GM23338 (cell line): ENCODE measurements around the gene ABHD16A. TPM values are rescaled to one million over a fixed set of nuclear protein-coding genes. Genes with fewer than 3 reads are reported as not detected.

Experiments
- ATAC-seq: fragments of 200-7000 bp; cut with Tn5 transposase; 3 replicates; pipeline ENCODE4 v1.9.1; 2020
- DNase-seq: peaks from one replicate; pipeline ENCODE4 v3.0.0-alpha.2; 2015; ENCODE audit warnings: low spot score
- H2AFZ ChIP-seq: fragments of 200-600 bp; sonication (generic); 2 replicates; pipeline ENCODE4 v1.8.0; 2016; ENCODE audit warnings: antibody characterized with exemption, mild to moderate bottlenecking, moderate library complexity
- H3F3A ChIP-seq: fragments of 200-600 bp; sonication (generic); replicated peaks from 2 replicates; pipeline ENCODE4 v1.8.0; 2017; ENCODE audit warnings: antibody characterized with exemption, mixed run types, low read depth
- H3K27ac ChIP-seq: fragments of 200-600 bp; sonication (generic); 2 replicates; pipeline ENCODE4 v1.6.1; 2016; ENCODE audit warnings: low read depth
- H3K27me3 ChIP-seq: fragments of 200-600 bp; sonication (generic); 2 replicates; pipeline ENCODE4 v1.8.0; 2016; ENCODE audit warnings: mild to moderate bottlenecking, mixed run types, moderate library complexity; ENCODE audit not compliant: insufficient read depth
- H3K36me3 ChIP-seq: fragments of 200-600 bp; sonication (generic); 2 replicates; pipeline ENCODE4 v1.8.0; 2016; ENCODE audit warnings: mild to moderate bottlenecking; ENCODE audit not compliant: insufficient read depth
- H3K4me1 ChIP-seq: fragments of 200-600 bp; sonication (generic); 2 replicates; pipeline ENCODE4 v1.8.0; 2016; ENCODE audit warnings: mild to moderate bottlenecking, moderate library complexity; ENCODE audit not compliant: insufficient read depth
- H3K4me2 ChIP-seq: fragments of 200-600 bp; sonication (generic); 2 replicates; pipeline ENCODE4 v1.7.1; 2017; ENCODE audit warnings: mixed run types
- H3K4me3 ChIP-seq: fragments of 200-600 bp; sonication (generic); 2 replicates; pipeline ENCODE4 v1.6.1; 2016; ENCODE audit warnings: mixed run types
- H3K79me2 ChIP-seq: fragments of 200-600 bp; sonication (generic); replicated peaks from 2 replicates; pipeline ENCODE4 v1.8.0; 2017; ENCODE audit warnings: mild to moderate bottlenecking; ENCODE audit not compliant: insufficient read depth
- H3K9me2 ChIP-seq: fragments of 200-600 bp; sonication (generic); 2 replicates; pipeline ENCODE4 v1.8.0; 2017; ENCODE audit not compliant: insufficient read depth
- H4K20me1 ChIP-seq: fragments of 200-600 bp; sonication (generic); replicated peaks from 2 replicates; pipeline ENCODE4 v1.8.0; 2017; ENCODE audit warnings: mild to moderate bottlenecking; ENCODE audit not compliant: insufficient read depth
- H3K27ac Mint-ChIP-seq: 2 replicates; pipeline ENCODE4 v1.8.0; 2020; ENCODE audit warnings: inconsistent platforms, mild to moderate bottlenecking, moderate library complexity, mixed read lengths
- H3K27me3 Mint-ChIP-seq: 3 replicates; pipeline ENCODE4 v1.8.0; 2022; ENCODE audit warnings: low read depth, mild to moderate bottlenecking, moderate library complexity, mixed read lengths, inconsistent platforms; ENCODE audit not compliant: insufficient read depth, poor library complexity
- H3K36me3 Mint-ChIP-seq: 3 replicates; pipeline ENCODE4 v1.8.0; 2021; ENCODE audit warnings: low read depth, mild to moderate bottlenecking, inconsistent platforms, moderate library complexity, mixed read lengths
- H3K4me1 Mint-ChIP-seq: 3 replicates; pipeline ENCODE4 v1.8.0; 2020; ENCODE audit warnings: mild to moderate bottlenecking, inconsistent platforms, mixed read lengths
- H3K4me3 Mint-ChIP-seq: 3 replicates; pipeline ENCODE4 v1.8.0; 2021; ENCODE audit warnings: moderate library complexity, mild to moderate bottlenecking, inconsistent platforms, mixed read lengths
- H3K9me3 Mint-ChIP-seq: 3 replicates; pipeline ENCODE4 v1.8.0; 2020; ENCODE audit warnings: moderate library complexity, mild to moderate bottlenecking, inconsistent platforms, mixed read lengths
- CREB1 ChIP-seq: fragments of 250-450 bp; sonication (Bioruptor Pico); IDR thresholded peaks from 2 replicates; pipeline ENCODE4 v1.5.0; 2020; ENCODE audit warnings: low read depth, mild to moderate bottlenecking, moderate library complexity
- EZH2 ChIP-seq: fragments of 200-600 bp; sonication (generic); IDR thresholded peaks from one replicate; pipeline ENCODE4 v1.8.0; 2017; ENCODE audit warnings: antibody characterized with exemption, mild to moderate bottlenecking, low read depth; ENCODE audit not compliant: unreplicated experiment
- JUNB ChIP-seq: IDR thresholded peaks from one replicate; pipeline ENCODE4 v1.6.1; 2016; ENCODE audit warnings: antibody characterized with exemption; ENCODE audit not compliant: unreplicated experiment
- NANOG ChIP-seq: IDR thresholded peaks from 2 replicates; pipeline ENCODE4 v1.6.1; 2016; ENCODE audit warnings: antibody characterized with exemption, borderline replicate concordance
- POLR2AphosphoS5 ChIP-seq: IDR thresholded peaks from 2 replicates; pipeline ENCODE4 v1.6.1; 2016; ENCODE audit warnings: antibody characterized with exemption, low read depth
- REST ChIP-seq: IDR thresholded peaks from one replicate; pipeline ENCODE4 v1.6.1; 2018; ENCODE audit warnings: antibody characterized with exemption; ENCODE audit not compliant: unreplicated experiment
- ZNF114 ChIP-seq: fragments of 250-450 bp; sonication (Bioruptor Pico); IDR thresholded peaks from 2 replicates; pipeline ENCODE4 v1.5.0; 2020; ENCODE audit warnings: mild to moderate bottlenecking, moderate library complexity
- ZNF331 ChIP-seq: fragments of 250-450 bp; sonication (Bioruptor Pico); IDR thresholded peaks from 2 replicates; pipeline ENCODE4 v1.5.0; 2020; ENCODE audit warnings: low read depth, mild to moderate bottlenecking, moderate library complexity
- polyA plus RNA-seq: library from polyadenylated mRNA; unstranded; fragments of >200 nt; fragmentation: Nextera tagmentation; extraction: Ambion mirVana; gene quantifications from 2 replicates; pipeline ENCODE4 v1.2.1, GENCODE V29; 2016
- total RNA-seq: library from RNA; depleted of rRNA; stranded (reverse); fragments of >200 nt; shearing (Covaris generic); gene quantifications from 2 replicates; pipeline ENCODE4 v1.2.3, GENCODE V29; 2014
- TF ChIP-seq, protein P1 (sequence below), 2 experiments: fragments of 200-600 bp in 1 of 2; sonication (generic) in 1 of 2; conservative IDR thresholded peaks; 2 replicates each; pipeline versions ENCODE4 v1.5.1 to v1.6.1; 2016 to 2017; ENCODE audit warnings: antibody characterized with exemption in 2 of 2, low read depth in 2 of 2, mild to moderate bottlenecking in 2 of 2, moderate library complexity in 1 of 2

The ABHD16A gene
- total and polyA plus RNA-seq, 2 experiments from 2014 or later: 26.9 to 37.0 TPM

- Mint-ChIP-seq H3K27me3 (peaks cover 10% of the 10 kb centered on the region), H3K9me3 (no peaks in the 10 kb centered on the region), H3K27ac (peak overlapping the region; percentile 95), H3K4me1 (peaks cover 10% of the 10 kb centered on the region), H3K36me3 (peaks cover 8% of the 10 kb centered on the region; the same call in 2 of the 3 replicates), H3K4me3 (peak overlapping the region; percentile 96)
- Histone ChIP-seq H4K20me1 (peaks cover 3% of the 10 kb centered on the region; the same call in 1 of the 2 replicates), H3K9me2 (no peaks in the 10 kb centered on the region), H3K4me1 (peaks cover 5% of the 10 kb centered on the region; the same call in 1 of the 2 replicates), H3K27me3 (no peaks in the 10 kb centered on the region), H3K4me2 (peak overlapping the region; percentile 86), H3K27ac (peak overlapping the region; percentile 89; the same call in 1 of the 2 replicates), H3K4me3 (peak overlapping the region; percentile 80), H3F3A (peaks cover 3% of the 10 kb centered on the region; the same call in 1 of the 2 replicates), H3K36me3 (no peaks in the 10 kb centered on the region), H2AFZ (peak overlapping the region; percentile 80), H3K79me2 (peaks cover 14% of the 10 kb centered on the region)
- ATAC-seq (peak; percentile 41), DNase-seq (no peak)
- TF ChIP-seq REST (no peak), ZNF331 (CRISPR knock-in tag) (no peak), CREB1 (CRISPR knock-in tag) (no peak), EZH2 (no peak), JUNB (no peak), POLR2AphosphoS5 (no peak), NANOG (no peak), ZNF114 (CRISPR knock-in tag) (no peak)
- TF ChIP-seq, protein P1, sequence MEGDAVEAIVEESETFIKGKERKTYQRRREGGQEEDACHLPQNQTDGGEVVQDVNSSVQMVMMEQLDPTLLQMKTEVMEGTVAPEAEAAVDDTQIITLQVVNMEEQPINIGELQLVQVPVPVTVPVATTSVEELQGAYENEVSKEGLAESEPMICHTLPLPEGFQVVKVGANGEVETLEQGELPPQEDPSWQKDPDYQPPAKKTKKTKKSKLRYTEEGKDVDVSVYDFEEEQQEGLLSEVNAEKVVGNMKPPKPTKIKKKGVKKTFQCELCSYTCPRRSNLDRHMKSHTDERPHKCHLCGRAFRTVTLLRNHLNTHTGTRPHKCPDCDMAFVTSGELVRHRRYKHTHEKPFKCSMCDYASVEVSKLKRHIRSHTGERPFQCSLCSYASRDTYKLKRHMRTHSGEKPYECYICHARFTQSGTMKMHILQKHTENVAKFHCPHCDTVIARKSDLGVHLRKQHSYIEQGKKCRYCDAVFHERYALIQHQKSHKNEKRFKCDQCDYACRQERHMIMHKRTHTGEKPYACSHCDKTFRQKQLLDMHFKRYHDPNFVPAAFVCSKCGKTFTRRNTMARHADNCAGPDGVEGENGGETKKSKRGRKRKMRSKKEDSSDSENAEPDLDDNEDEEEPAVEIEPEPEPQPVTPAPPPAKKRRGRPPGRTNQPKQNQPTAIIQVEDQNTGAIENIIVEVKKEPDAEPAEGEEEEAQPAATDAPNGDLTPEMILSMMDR (conservative IDR thresholded peaks at IDR 0.05; ENCODE audit: low read depth in 2 of 2): no peak
These were observed 712 bp downstream of the ABHD16A start for GRCh38 chr6:31702405-31702818.

DNA sequence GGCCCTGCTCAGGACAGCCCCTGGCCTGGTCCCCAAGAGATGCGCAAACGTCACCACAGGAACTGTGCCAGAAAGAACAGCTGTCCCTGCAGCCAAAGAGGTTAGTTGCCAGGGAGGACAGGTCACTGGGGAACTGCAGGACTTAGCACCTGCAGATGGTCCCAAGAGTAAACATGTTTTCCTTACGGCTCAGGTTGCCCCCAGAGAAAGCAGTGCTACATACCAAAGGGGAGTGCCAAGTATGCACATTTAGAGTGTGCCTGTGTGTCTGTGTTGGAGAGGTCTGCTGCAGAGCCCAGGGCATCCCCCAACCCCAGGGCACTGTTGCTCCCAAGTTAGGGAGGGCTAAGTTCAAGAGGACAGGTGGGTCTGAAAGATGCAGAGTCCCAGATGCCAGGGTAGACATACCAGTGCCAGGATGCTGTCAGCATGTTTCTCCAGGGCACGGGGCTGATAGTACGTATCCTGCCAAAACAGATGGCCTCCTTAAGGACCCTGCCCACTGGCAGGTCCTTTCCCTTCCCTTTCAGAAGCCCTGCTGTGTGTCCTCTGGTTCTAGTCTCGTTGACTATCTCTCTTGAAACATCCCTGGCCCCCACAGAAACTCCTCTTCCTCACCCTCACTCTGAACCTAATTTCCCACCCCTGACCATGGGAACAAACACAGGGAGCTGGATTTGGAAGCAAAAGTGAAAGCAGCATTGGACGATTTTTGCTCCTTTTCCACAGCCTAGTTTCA is 1.3 kb downstream of the ABHD16A start:
- Histone ChIP-seq H2AFZ (peak overlapping the region; percentile 80; the same call in 1 of the 2 replicates), H3K4me3 (peak overlapping the region; percentile 80), H4K20me1 (peaks cover 3% of the 10 kb centered on the region; the same call in 1 of the 2 replicates), H3K79me2 (peaks cover 14% of the 10 kb centered on the region), H3K9me2 (no peaks in the 10 kb centered on the region), H3F3A (peaks cover 3% of the 10 kb centered on the region; the same call in 1 of the 2 replicates), H3K4me1 (peaks cover 5% of the 10 kb centered on the region; the same call in 1 of the 2 replicates), H3K27me3 (no peaks in the 10 kb centered on the region), H3K36me3 (no peaks in the 10 kb centered on the region), H3K27ac (no peak overlapping the region), H3K4me2 (peak overlapping the region; percentile 86)
- peak overlapping the region; percentile 96 for H3K4me3 Mint-ChIP-seq
- peak overlapping the region; percentile 95 for H3K27ac Mint-ChIP-seq
- peaks cover 6% of the 10 kb centered on the region for H3K27me3 Mint-ChIP-seq
- peaks cover 8% of the 10 kb centered on the region; the same call in 2 of the 3 replicates for H3K36me3 Mint-ChIP-seq
- ATAC-seq (no peak), DNase-seq (no peak)
- H3K4me1 Mint-ChIP-seq: peaks cover 10% of the 10 kb centered on the region
- no peaks in the 10 kb centered on the region for H3K9me3 Mint-ChIP-seq
- TF ChIP-seq JUNB (no peak), POLR2AphosphoS5 (no peak)
